Measurements from ENCODE around the gene RSPO3.

RSPO3 gene

GRCh38 chr6:127190552-127190951, 72.1 kb downstream of the RSPO3 start:
- DNase-seq (ENCODE audit: low read depth) = peak; percentile 29
- no peak overlapping the region for H3K4me3 ChIP-seq (ENCODE audit: low read depth, low read length)
- in situ Hi-C loops (cut with HindIII; ENCODE audit: low sequenced_read_pairs) = no loop called here
- TF ChIP-seq, protein P1, sequence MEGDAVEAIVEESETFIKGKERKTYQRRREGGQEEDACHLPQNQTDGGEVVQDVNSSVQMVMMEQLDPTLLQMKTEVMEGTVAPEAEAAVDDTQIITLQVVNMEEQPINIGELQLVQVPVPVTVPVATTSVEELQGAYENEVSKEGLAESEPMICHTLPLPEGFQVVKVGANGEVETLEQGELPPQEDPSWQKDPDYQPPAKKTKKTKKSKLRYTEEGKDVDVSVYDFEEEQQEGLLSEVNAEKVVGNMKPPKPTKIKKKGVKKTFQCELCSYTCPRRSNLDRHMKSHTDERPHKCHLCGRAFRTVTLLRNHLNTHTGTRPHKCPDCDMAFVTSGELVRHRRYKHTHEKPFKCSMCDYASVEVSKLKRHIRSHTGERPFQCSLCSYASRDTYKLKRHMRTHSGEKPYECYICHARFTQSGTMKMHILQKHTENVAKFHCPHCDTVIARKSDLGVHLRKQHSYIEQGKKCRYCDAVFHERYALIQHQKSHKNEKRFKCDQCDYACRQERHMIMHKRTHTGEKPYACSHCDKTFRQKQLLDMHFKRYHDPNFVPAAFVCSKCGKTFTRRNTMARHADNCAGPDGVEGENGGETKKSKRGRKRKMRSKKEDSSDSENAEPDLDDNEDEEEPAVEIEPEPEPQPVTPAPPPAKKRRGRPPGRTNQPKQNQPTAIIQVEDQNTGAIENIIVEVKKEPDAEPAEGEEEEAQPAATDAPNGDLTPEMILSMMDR (IDR thresholded peaks at IDR 0.05; ENCODE audit: low read depth, low read length, missing control alignments) = peak; percentile 65

DNA sequence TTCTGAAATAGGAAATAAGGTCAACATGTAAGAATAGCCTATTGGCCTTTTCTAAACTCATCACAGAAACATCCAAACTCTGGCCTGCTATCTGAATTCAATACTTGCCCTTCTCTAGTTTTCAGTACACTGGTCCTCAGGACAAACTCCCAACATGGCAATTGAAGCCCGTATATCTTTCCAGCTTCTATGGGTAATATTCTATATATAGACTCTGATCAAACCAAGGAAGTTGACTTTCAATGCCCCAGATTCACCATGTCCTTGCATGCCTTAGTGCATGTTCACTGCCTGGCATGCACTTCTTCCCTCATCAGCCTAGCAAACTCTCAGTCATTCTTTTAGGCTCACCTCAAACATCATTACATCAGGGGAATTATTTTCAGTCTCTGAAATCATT, 73.2 kb downstream of the RSPO3 start:
- DNase-seq (ENCODE audit: low read depth) = no peak
- TF ChIP-seq, protein P1 (IDR thresholded peaks at IDR 0.05; ENCODE audit: low read depth, low read length, missing control alignments) = no peak
- no peak overlapping the region for H3K4me3 ChIP-seq (ENCODE audit: low read depth, low read length)
- in situ Hi-C loops (cut with HindIII; ENCODE audit: low sequenced_read_pairs) = no loop called here

DNA sequence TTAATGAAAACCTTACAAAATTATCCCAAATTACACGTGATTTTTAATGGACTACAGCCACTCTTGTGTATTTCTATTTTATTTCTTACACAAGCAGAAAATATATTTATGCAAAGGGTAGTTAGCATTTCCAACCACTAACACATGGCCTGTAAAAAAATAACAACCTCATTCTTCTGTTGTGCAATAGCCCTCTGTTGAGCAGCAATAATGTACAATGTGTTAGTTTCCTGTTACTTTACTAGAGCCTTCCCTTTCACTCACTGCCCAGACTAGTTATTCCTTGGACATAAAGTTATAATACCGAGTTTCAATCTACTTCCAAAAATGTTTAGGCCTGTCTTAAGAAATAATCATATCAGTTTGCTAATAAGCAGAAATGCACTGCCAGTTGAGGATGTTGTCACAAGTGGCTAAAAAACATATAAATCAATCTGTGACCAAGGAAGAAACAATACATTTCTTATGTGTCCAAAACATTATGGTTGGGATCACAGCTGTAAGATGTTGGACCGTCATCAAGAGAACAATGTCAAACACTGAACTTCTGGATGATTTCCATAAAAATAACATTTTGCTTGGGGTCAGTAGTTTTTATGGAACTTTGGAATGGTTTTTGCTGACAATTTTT, 74.6 kb downstream of the RSPO3 start:
- DNase-seq (ENCODE audit: low read depth) = no peak
- TF ChIP-seq, protein P1 (IDR thresholded peaks at IDR 0.05; ENCODE audit: low read depth, low read length, missing control alignments) = no peak
- no peak overlapping the region for H3K4me3 ChIP-seq (ENCODE audit: low read depth, low read length)
- in situ Hi-C loops (cut with HindIII; ENCODE audit: low sequenced_read_pairs) = no loop called here

DNA sequence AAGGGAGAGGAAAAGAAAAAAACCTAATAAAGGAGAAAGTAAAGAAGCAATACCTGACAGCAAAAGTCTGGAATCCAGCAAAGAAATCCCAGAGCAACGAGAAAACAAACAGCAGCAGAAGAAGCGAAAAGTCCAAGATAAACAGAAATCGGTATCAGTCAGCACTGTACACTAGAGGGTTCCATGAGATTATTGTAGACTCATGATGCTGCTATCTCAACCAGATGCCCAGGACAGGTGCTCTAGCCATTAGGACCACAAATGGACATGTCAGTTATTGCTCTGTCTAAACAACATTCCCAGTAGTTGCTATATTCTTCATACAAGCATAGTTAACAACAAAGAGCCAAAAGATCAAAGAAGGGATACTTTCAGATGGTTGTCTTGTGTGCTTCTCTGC, 77.4 kb downstream of the RSPO3 start:
- DNase-seq (ENCODE audit: low read depth) = no peak
- TF ChIP-seq, protein P1 (IDR thresholded peaks at IDR 0.05; ENCODE audit: low read depth, low read length, missing control alignments) = no peak
- no peak overlapping the region for H3K4me3 ChIP-seq (ENCODE audit: low read depth, low read length)
- in situ Hi-C loops (cut with HindIII; ENCODE audit: low sequenced_read_pairs) = no loop called here

GRCh38 chr6:127198549-127198948, 80.1 kb downstream of the RSPO3 start:
- in situ Hi-C loops (cut with HindIII; ENCODE audit: low sequenced_read_pairs) = no loop called here
- TF ChIP-seq, protein P1 (IDR thresholded peaks at IDR 0.05; ENCODE audit: low read depth, low read length, missing control alignments) = no peak
- no peak overlapping the region for H3K4me3 ChIP-seq (ENCODE audit: low read depth, low read length)
- no peak for DNase-seq (ENCODE audit: low read depth)

- in situ Hi-C loops (cut with HindIII; ENCODE audit: low sequenced_read_pairs) = no loop called here
- TF ChIP-seq, protein P1 (IDR thresholded peaks at IDR 0.05; ENCODE audit: low read depth, low read length, missing control alignments) = no peak
- H3K4me3 ChIP-seq (ENCODE audit: low read depth, low read length) = no peak overlapping the region
- no peak for DNase-seq (ENCODE audit: low read depth)
Observed at GRCh38 chr6:127199470-127199869, 81.0 kb downstream of the RSPO3 start.
